H9 (cell line): ENCODE results near the gene FAM200A. TPM values are rescaled to one million over a fixed set of nuclear protein-coding genes. Genes with fewer than 3 reads are reported as not detected.

ENCODE experiments used
- DNase-seq: peaks from one replicate; pipeline ENCODE4 v3.0.0-alpha.2; 2017
- H2AFZ ChIP-seq: one replicate; pipeline ENCODE4 v1.6.1; 2013; ENCODE audit warnings: mild to moderate bottlenecking, low read length, control low read depth, moderate library complexity
- H2AK5ac ChIP-seq: 2 replicates; pipeline ENCODE4 v1.6.1; 2013; ENCODE audit warnings: low read length, control low read depth, mixed read lengths; ENCODE audit not compliant: insufficient read length
- H2BK120ac ChIP-seq: one replicate; pipeline ENCODE4 v1.6.1; 2013; ENCODE audit warnings: low read depth, mild to moderate bottlenecking, low read length, control low read depth, inconsistent platforms; ENCODE audit not compliant: poor library complexity, severe bottlenecking
- H2BK12ac ChIP-seq: 2 replicates; pipeline ENCODE4 v1.6.1; 2013; ENCODE audit warnings: low read length, control low read depth, mixed read lengths, low read depth; ENCODE audit not compliant: insufficient read length
- H2BK15ac ChIP-seq: 2 replicates; pipeline ENCODE4 v1.6.1; 2013; ENCODE audit warnings: low read depth, low read length, control low read depth
- H2BK20ac ChIP-seq: one replicate; pipeline ENCODE4 v1.6.1; 2013; ENCODE audit warnings: low read depth, mild to moderate bottlenecking, low read length, control low read depth, inconsistent platforms; ENCODE audit not compliant: poor library complexity, severe bottlenecking
- H2BK5ac ChIP-seq: 2 replicates; pipeline ENCODE4 v1.6.1; 2013; ENCODE audit warnings: low read length, control low read depth, mixed read lengths; ENCODE audit not compliant: insufficient read length
- H3K14ac ChIP-seq: 2 replicates; pipeline ENCODE4 v1.6.1; 2013; ENCODE audit warnings: low read length, control low read depth; ENCODE audit not compliant: insufficient read depth
- H3K18ac ChIP-seq: 2 replicates; pipeline ENCODE4 v1.6.1; 2013; ENCODE audit warnings: low read depth, mild to moderate bottlenecking, mixed read lengths, low read length, control low read depth; ENCODE audit not compliant: insufficient read length
- H3K23ac ChIP-seq: 2 replicates; pipeline ENCODE4 v1.6.1; 2013; ENCODE audit warnings: low read length, control low read depth, mixed read lengths, low read depth; ENCODE audit not compliant: insufficient read length
- H3K23me2 ChIP-seq: 2 replicates; pipeline ENCODE4 v1.6.1; 2013; ENCODE audit warnings: low read depth, mild to moderate bottlenecking, mixed read lengths, low read length, control low read depth; ENCODE audit not compliant: insufficient read length, poor library complexity, severe bottlenecking
- H3K27ac ChIP-seq: 2 replicates; pipeline ENCODE4 v1.5.1; 2013; ENCODE audit warnings: low read length, control low read depth, mixed read lengths, low read depth; ENCODE audit not compliant: insufficient read length
- H3K27me3 ChIP-seq: 2 replicates; pipeline ENCODE4 v1.6.1; 2013; ENCODE audit warnings: low read length, control low read depth, inconsistent platforms; ENCODE audit not compliant: insufficient read depth
- H3K4ac ChIP-seq: 2 replicates; pipeline ENCODE4 v1.6.1; 2013; ENCODE audit warnings: low read depth, mild to moderate bottlenecking, control low read depth, inconsistent platforms, low read length, moderate library complexity
- H3K4me1 ChIP-seq: 2 replicates; pipeline ENCODE4 v1.6.1; 2013; ENCODE audit warnings: low read length, control low read depth, inconsistent platforms; ENCODE audit not compliant: insufficient read depth
- H3K4me2 ChIP-seq: 2 replicates; pipeline ENCODE4 v1.6.1; 2013; ENCODE audit warnings: low read length, control low read depth, mixed read lengths; ENCODE audit not compliant: insufficient read length, insufficient read depth
- H3K56ac ChIP-seq: 2 replicates; pipeline ENCODE4 v1.6.1; 2013; ENCODE audit warnings: low read depth, mild to moderate bottlenecking, mixed read lengths, low read length, control low read depth; ENCODE audit not compliant: insufficient read length
- H3K79me1 ChIP-seq: 2 replicates; pipeline ENCODE4 v1.6.1; 2013; ENCODE audit warnings: low read depth, mild to moderate bottlenecking, moderate library complexity, low read length, control low read depth, inconsistent platforms; ENCODE audit not compliant: insufficient read depth, poor library complexity, severe bottlenecking
- H3K79me2 ChIP-seq: 2 replicates; pipeline ENCODE4 v1.6.1; 2013; ENCODE audit warnings: low read length, control low read depth, inconsistent platforms; ENCODE audit not compliant: insufficient read depth
- H3K9ac ChIP-seq: 2 replicates; pipeline ENCODE4 v1.6.1; 2013; ENCODE audit warnings: low read length, control low read depth, mixed read lengths; ENCODE audit not compliant: insufficient read length; ENCODE audit errors: extremely low read depth
- H3K9me3 ChIP-seq: one replicate; pipeline ENCODE4 v1.6.1; 2013; ENCODE audit warnings: low read depth, low read length, inconsistent platforms; ENCODE audit not compliant: control insufficient read depth
- H3T11ph ChIP-seq: one replicate; pipeline ENCODE4 v1.6.1; 2013; ENCODE audit warnings: mild to moderate bottlenecking, low read length, control low read depth, inconsistent platforms
- H4K20me1 ChIP-seq: one replicate; pipeline ENCODE4 v1.6.1; 2013; ENCODE audit not compliant: control insufficient read depth, insufficient read length, insufficient read depth
- H4K5ac ChIP-seq: 2 replicates; pipeline ENCODE4 v1.6.1; 2013; ENCODE audit warnings: low read depth, mild to moderate bottlenecking, mixed read lengths, low read length, control low read depth; ENCODE audit not compliant: insufficient read length
- H4K8ac ChIP-seq: replicated peaks from 2 replicates; pipeline ENCODE4 v1.6.1; 2013; ENCODE audit warnings: low read length, control low read depth, mixed read lengths, low read depth; ENCODE audit not compliant: insufficient read length
- H4K91ac ChIP-seq: 2 replicates; pipeline ENCODE4 v1.6.1; 2013; ENCODE audit warnings: low read depth, mild to moderate bottlenecking, moderate library complexity, mixed read lengths, low read length, control low read depth; ENCODE audit not compliant: insufficient read length
- H3K27ac Mint-ChIP-seq, 3 experiments: 2 replicates in 2 of 3; 3 replicates in 1 of 3; pipeline ENCODE4 v1.8.0; 2020 to 2021; ENCODE audit warnings: mixed read lengths in 3 of 3, mild to moderate bottlenecking in 1 of 3, moderate library complexity in 1 of 3
- H3K27me3 Mint-ChIP-seq: 2 replicates; pipeline ENCODE4 v1.8.0; 2021; ENCODE audit warnings: low read depth, mild to moderate bottlenecking, moderate library complexity, mixed read lengths
- H3K36me3 Mint-ChIP-seq, 3 experiments: 2 replicates in 2 of 3; 3 replicates in 1 of 3; pipeline ENCODE4 v1.8.0; 2020 to 2021; ENCODE audit warnings: low read depth in 3 of 3, mixed read lengths in 3 of 3; ENCODE audit not compliant: insufficient read depth in 1 of 3
- H3K4me1 Mint-ChIP-seq, 2 experiments: 2 replicates each; pipeline ENCODE4 v1.8.0; 2020; ENCODE audit warnings: mixed read lengths in 2 of 2
- H3K4me3 Mint-ChIP-seq, 2 experiments: 2 replicates in 1 of 2; 3 replicates in 1 of 2; pipeline ENCODE4 v1.8.0; 2020 to 2021; ENCODE audit warnings: mild to moderate bottlenecking in 2 of 2, mixed read lengths in 2 of 2, moderate library complexity in 1 of 2
- H3K9me3 Mint-ChIP-seq, 2 experiments: 2 replicates in 1 of 2; 3 replicates in 1 of 2; pipeline ENCODE4 v1.8.0; 2020; ENCODE audit warnings: mild to moderate bottlenecking in 2 of 2, mixed read lengths in 2 of 2, moderate library complexity in 1 of 2
- WGBS: extraction: QIAGEN DNeasy Blood & Tissue Kit; methylation state at CpG from one replicate; pipeline ENCODE4 v1.1.7; 2013; ENCODE audit warnings: missing lambda C conversion rate, low lambda C conversion rate, mixed read lengths; ENCODE audit not compliant: insufficient read length; ENCODE audit errors: extremely low coverage; 5-methylcytosine and 5-hydroxymethylcytosine counted together
- total RNA-seq: library from RNA; stranded (reverse); gene quantifications from 2 replicates; pipeline ENCODE4 v1.2.1, GENCODE V29; 2021
- TF ChIP-seq, protein P1 (sequence below): fragments of 200-600 bp; sonication (generic); conservative IDR thresholded peaks from 3 replicates; pipeline ENCODE4 v1.8.0; 2021; ENCODE audit warnings: antibody characterized with exemption, mild to moderate bottlenecking

Gene FAM200A
- total RNA-seq, 1 experiment from 2014 or later, result 7.8 TPM

DNA sequence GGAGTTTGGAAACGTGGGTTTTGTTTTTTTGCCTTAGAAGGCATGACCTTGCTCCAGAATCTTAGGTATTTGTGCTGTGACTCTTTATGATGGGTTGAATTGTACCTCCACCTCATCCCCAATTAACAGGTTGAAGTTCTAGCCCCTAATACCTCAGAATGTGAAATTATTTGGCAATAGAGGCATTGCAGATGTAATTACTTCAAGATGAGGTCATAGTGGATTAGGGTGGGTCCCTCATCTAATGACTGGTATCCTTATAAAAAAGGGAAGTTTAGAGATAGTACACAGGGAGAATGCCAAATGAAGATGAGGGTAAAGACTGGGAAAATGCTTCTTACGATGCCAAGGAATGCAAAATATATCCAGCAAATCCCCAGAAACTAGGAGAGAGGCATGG, 3.0 kb upstream of the FAM200A start:
- Mint-ChIP-seq H3K27ac (no peak overlapping the region), H3K27me3 (no peaks in the 10 kb centered on the region), H3K9me3 (peaks cover 5 to 8% of the 10 kb centered on the region in 2 experiments; a peak in 3 of 5 replicates), H3K36me3 (peaks cover 8 to 11% (median 9%) of the 10 kb centered on the region in 3 experiments; a peak in 6 of 7 replicates), H3K4me3 (no peak overlapping the region), H3K4me1 (peaks cover 15 to 20% of the 10 kb centered on the region in 2 experiments)
- peaks cover 5% of the 10 kb centered on the region for H3K23me2 ChIP-seq
- no peaks in the 10 kb centered on the region for H3K4me1 ChIP-seq
- H4K20me1 ChIP-seq, result no peaks in the 10 kb centered on the region
- no peaks in the 10 kb centered on the region for H3K9me3 ChIP-seq
- no peak overlapping the region for H4K91ac ChIP-seq
- no peak overlapping the region for H2BK120ac ChIP-seq
- H2BK12ac ChIP-seq, result no peak overlapping the region
- H3K18ac ChIP-seq, result no peak overlapping the region
- H2AK5ac ChIP-seq, result no peak overlapping the region
- WGBS, result no CpG with 5 or more reads among the region's 2 CpGs
- no peak overlapping the region for H3K56ac ChIP-seq
- H3K9ac ChIP-seq, result no peak overlapping the region
- no peak overlapping the region for H2AFZ ChIP-seq
- no peak overlapping the region for H3K4ac ChIP-seq
- H3K14ac ChIP-seq, result no peak overlapping the region
- no peak overlapping the region for H3K27ac ChIP-seq
- H3K79me2 ChIP-seq, result peaks cover 1% of the 10 kb centered on the region; the same call in 1 of the 2 replicates
- H4K8ac ChIP-seq, result no peak overlapping the region
- H4K5ac ChIP-seq, result no peak overlapping the region
- TF ChIP-seq, protein P1, sequence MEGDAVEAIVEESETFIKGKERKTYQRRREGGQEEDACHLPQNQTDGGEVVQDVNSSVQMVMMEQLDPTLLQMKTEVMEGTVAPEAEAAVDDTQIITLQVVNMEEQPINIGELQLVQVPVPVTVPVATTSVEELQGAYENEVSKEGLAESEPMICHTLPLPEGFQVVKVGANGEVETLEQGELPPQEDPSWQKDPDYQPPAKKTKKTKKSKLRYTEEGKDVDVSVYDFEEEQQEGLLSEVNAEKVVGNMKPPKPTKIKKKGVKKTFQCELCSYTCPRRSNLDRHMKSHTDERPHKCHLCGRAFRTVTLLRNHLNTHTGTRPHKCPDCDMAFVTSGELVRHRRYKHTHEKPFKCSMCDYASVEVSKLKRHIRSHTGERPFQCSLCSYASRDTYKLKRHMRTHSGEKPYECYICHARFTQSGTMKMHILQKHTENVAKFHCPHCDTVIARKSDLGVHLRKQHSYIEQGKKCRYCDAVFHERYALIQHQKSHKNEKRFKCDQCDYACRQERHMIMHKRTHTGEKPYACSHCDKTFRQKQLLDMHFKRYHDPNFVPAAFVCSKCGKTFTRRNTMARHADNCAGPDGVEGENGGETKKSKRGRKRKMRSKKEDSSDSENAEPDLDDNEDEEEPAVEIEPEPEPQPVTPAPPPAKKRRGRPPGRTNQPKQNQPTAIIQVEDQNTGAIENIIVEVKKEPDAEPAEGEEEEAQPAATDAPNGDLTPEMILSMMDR, result no peak
- H3K4me2 ChIP-seq, result no peak overlapping the region
- no peak for DNase-seq
- no peak overlapping the region for H3T11ph ChIP-seq
- no peaks in the 10 kb centered on the region for H3K27me3 ChIP-seq
- H3K79me1 ChIP-seq, result peaks cover under 1% of the 10 kb centered on the region
- no peak overlapping the region for H2BK5ac ChIP-seq
- H3K23ac ChIP-seq, result no peak overlapping the region
- no peak overlapping the region for H2BK20ac ChIP-seq
- no peak overlapping the region for H2BK15ac ChIP-seq
